HL-60 (cell line): ENCODE measurements around the gene CLEC10A.
A peak's percentile ranks its signal among the peaks of the same experiment; 100 is the strongest.

Source experiments
- DNase-seq, 2 experiments: peaks; one replicate each; pipeline ENCODE4 v3.0.0-alpha.2; 2010 to 2020; ENCODE audit warnings: low read depth in 1 of 2, low spot score in 1 of 2
- H3K27ac ChIP-seq: fragments of 250-450 bp; sonication (Bioruptor Pico); replicated peaks from 2 replicates; pipeline ENCODE4 v1.5.1; 2020; ENCODE audit warnings: mild to moderate bottlenecking, moderate library complexity
- H3K27me3 ChIP-seq: fragments of 250-450 bp; sonication (Bioruptor Pico); 2 replicates; pipeline ENCODE4 v1.5.1; 2021; ENCODE audit warnings: mild to moderate bottlenecking, moderate library complexity; ENCODE audit not compliant: insufficient read depth, poor library complexity, severe bottlenecking
- H3K4me3 ChIP-seq: replicated peaks from 2 replicates; pipeline ENCODE4 v1.5.1; 2011; ENCODE audit warnings: mild to moderate bottlenecking, control low read depth, low read length; ENCODE audit not compliant: insufficient read depth
- GABPA ChIP-seq: IDR thresholded peaks from 2 replicates; pipeline ENCODE4 v1.6.1; 2012; ENCODE audit warnings: low read depth
- POLR2AphosphoS5 ChIP-seq: IDR thresholded peaks from 2 replicates; pipeline ENCODE4 v1.6.1; 2012; ENCODE audit warnings: low read depth
- SPI1 ChIP-seq: IDR thresholded peaks from 2 replicates; pipeline ENCODE4 v1.6.1; 2012; ENCODE audit warnings: low read depth, mild to moderate bottlenecking, borderline replicate concordance
- TF ChIP-seq, protein P1 (sequence below): IDR thresholded peaks from 2 replicates; pipeline ENCODE4 v1.6.1; 2012; ENCODE audit warnings: low read depth; ENCODE audit not compliant: insufficient replicate concordance
- TF ChIP-seq, protein P2 (sequence below): IDR thresholded peaks from one replicate; pipeline ENCODE4 v1.5.1; 2011; ENCODE audit warnings: low read length, control low read depth, inconsistent platforms; ENCODE audit not compliant: insufficient read depth

CLEC10A gene

DNA sequence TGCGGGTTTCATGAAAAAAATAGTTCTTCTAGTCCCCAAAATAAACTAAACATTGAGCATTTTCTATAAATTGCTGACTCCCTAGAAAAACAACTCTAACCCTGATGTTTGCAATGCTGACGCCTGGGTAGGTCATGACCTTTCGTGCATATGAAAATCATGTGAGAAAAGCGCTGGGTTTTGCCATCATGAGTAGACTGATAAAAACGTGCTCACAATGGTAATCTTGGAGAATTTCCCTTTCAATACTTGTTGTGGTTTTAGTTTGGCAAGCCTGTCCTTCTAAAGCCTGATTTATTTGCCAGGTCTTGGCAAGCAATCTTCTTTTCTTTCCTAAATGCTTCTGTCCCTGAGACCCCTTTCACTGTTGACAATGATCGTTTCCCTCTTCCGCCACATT, 4.0 kb upstream of the CLEC10A start:
- no peak for DNase-seq
- no peaks in the 10 kb centered on the region for H3K27me3 ChIP-seq
- no peak overlapping the region for H3K4me3 ChIP-seq
- H3K27ac ChIP-seq, result no peak overlapping the region
- TF ChIP-seq, protein P1, sequence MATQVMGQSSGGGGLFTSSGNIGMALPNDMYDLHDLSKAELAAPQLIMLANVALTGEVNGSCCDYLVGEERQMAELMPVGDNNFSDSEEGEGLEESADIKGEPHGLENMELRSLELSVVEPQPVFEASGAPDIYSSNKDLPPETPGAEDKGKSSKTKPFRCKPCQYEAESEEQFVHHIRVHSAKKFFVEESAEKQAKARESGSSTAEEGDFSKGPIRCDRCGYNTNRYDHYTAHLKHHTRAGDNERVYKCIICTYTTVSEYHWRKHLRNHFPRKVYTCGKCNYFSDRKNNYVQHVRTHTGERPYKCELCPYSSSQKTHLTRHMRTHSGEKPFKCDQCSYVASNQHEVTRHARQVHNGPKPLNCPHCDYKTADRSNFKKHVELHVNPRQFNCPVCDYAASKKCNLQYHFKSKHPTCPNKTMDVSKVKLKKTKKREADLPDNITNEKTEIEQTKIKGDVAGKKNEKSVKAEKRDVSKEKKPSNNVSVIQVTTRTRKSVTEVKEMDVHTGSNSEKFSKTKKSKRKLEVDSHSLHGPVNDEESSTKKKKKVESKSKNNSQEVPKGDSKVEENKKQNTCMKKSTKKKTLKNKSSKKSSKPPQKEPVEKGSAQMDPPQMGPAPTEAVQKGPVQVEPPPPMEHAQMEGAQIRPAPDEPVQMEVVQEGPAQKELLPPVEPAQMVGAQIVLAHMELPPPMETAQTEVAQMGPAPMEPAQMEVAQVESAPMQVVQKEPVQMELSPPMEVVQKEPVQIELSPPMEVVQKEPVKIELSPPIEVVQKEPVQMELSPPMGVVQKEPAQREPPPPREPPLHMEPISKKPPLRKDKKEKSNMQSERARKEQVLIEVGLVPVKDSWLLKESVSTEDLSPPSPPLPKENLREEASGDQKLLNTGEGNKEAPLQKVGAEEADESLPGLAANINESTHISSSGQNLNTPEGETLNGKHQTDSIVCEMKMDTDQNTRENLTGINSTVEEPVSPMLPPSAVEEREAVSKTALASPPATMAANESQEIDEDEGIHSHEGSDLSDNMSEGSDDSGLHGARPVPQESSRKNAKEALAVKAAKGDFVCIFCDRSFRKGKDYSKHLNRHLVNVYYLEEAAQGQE, result no peak
- TF ChIP-seq, protein P2, sequence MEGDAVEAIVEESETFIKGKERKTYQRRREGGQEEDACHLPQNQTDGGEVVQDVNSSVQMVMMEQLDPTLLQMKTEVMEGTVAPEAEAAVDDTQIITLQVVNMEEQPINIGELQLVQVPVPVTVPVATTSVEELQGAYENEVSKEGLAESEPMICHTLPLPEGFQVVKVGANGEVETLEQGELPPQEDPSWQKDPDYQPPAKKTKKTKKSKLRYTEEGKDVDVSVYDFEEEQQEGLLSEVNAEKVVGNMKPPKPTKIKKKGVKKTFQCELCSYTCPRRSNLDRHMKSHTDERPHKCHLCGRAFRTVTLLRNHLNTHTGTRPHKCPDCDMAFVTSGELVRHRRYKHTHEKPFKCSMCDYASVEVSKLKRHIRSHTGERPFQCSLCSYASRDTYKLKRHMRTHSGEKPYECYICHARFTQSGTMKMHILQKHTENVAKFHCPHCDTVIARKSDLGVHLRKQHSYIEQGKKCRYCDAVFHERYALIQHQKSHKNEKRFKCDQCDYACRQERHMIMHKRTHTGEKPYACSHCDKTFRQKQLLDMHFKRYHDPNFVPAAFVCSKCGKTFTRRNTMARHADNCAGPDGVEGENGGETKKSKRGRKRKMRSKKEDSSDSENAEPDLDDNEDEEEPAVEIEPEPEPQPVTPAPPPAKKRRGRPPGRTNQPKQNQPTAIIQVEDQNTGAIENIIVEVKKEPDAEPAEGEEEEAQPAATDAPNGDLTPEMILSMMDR, result no peak
- no peak for TF ChIP-seq POLR2AphosphoS5
- no peak for TF ChIP-seq GABPA
- no peak for TF ChIP-seq SPI1

DNA sequence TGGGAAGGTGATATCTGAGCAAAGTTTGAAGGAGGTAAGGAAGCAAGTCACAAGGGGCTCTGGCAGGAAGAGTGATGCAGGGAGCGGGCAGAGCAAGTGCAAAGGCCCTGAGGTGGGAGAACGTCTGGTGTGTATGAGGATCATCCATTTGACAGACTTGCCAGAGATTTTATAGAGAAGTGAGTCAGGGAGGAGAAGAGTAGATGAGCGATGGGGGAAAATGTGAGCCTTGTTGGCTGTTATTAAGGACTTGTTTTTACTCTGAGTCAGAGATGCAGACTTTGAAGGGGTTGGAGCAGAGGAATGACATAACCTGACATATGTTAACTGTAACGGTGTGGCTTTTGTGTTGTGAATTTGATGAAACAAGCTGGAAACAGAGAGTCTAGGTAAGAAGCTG, 3.5 kb upstream of the CLEC10A start:
- DNase-seq, result no peak
- no peaks in the 10 kb centered on the region for H3K27me3 ChIP-seq
- TF ChIP-seq, protein P2, result no peak
- TF ChIP-seq POLR2AphosphoS5 (no peak), SPI1 (no peak), GABPA (no peak)
- TF ChIP-seq, protein P1, result no peak
- no peak overlapping the region for H3K27ac ChIP-seq
- H3K4me3 ChIP-seq, result no peak overlapping the region

DNA sequence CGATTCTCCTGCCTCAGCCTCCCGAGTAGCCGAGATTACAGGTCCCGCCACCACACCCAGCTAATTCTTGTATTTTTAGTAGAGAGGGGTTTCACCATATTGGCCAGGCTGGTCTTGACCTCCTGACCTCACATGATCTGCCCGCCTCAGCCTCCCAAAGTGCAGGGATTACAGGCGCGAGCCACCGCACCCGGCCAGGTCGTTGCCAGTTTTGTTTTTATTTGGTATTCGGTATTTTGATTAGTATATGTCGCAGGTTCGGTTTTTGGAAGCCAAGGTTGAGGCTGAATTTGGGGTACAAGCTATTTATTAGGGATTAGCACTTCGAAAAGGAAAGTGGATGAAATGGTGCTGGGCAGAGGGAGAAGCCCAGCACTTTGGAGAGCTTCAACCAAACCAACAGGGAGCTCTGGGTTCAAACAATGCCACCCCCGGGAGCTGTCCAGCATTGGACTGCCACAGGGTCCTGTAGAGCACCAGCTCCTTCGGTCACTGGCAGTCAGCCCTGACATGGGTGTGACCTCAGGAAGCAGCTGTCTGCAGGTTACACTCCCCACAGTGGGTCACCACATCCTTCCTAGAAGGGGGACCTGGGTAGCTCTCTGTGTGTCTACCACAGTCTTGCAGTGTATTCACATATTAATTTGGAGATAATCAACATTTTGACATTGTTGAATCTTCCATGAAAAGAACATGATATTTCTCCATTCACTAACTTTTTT, 1.5 kb upstream of the CLEC10A start:
- TF ChIP-seq, protein P2, result no peak
- TF ChIP-seq POLR2AphosphoS5, result no peak
- no peak for TF ChIP-seq GABPA
- TF ChIP-seq, protein P1, result peak; percentile 88
- no peak overlapping the region for H3K27ac ChIP-seq
- no peaks in the 10 kb centered on the region for H3K27me3 ChIP-seq
- no peak overlapping the region for H3K4me3 ChIP-seq
- peak in 1 of 2 experiments; percentile 1 for DNase-seq
